Coronary artery (tissue), 2 donors: ENCODE data around the gene FERMT1.

Source experiments
- DNase-seq: peaks from one replicate; pipeline ENCODE4 v3.0.0-alpha.2; 2017; ENCODE audit warnings: low spot score
- H3K27ac ChIP-seq, 2 donors: fragments of 200-600 bp; sonication (generic); one replicate each; pipeline ENCODE4 v1.5.1; 2016 to 2019
- H3K4me3 ChIP-seq: fragments of 200-600 bp; sonication (generic); 2 replicates; pipeline ENCODE4 v1.5.1; 2016; ENCODE audit warnings: mild to moderate bottlenecking, moderate library complexity
- CTCF ChIP-seq: fragments of 200-600 bp; sonication (generic); IDR thresholded peaks from one replicate; pipeline ENCODE4 v1.5.1; 2019; ENCODE audit warnings: antibody characterized with exemption

FERMT1 gene

GRCh38 chr20:6103301-6103700 lies 19.5 kb downstream of the FERMT1 start:
- DNase-seq = no peak
- no peak overlapping the region for H3K27ac ChIP-seq

DNA sequence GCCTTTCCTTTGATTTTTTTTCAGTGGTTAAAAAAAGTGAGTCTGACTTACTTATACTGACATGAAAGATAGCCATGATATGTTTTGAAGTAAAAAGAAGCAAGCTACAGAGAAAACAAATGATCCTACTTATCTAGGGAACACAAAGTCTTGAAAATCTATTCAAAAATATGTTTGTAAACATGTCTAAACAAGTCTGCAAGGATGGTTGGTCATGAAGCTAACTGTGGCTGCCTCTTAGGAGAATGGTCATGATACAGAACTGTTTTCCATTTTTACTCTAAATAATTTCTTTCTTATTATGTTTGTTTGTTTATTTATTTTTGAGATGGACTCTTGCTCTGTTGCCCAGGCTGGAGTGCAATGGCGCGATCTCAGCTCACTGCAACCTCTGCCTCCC lies 21.5 kb downstream of the FERMT1 start:
- no peak for DNase-seq
- Histone ChIP-seq H3K4me3 (no peak overlapping the region), H3K27ac (no peak overlapping the region)
- no peak for TF ChIP-seq CTCF

More at GRCh38 chr20:6103301-6103700, 19.5 kb downstream of the FERMT1 start:
- no peak for TF ChIP-seq CTCF
- H3K4me3 ChIP-seq = no peak overlapping the region

DNA sequence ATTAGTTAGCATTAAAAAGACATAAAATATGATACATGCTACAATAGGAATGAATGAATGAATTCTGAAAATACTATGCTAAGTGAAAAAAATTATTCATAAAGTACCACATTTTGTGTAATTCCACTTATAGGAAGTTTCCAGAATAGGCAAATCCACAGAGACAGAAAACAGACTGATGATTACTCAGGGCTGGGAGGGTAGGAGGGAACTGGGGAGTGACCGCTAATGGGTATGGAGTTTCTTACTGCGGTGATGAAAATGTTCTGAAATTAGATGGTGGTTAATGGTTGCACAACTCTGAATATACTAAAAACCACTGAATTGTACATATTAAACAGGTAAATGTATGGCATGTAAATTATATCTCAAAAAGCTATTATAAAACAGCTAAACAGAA lies 22.6 kb downstream of the FERMT1 start:
- DNase-seq = no peak
- TF ChIP-seq CTCF = no peak
- no peak overlapping the region for H3K4me3 ChIP-seq
- no peak overlapping the region for H3K27ac ChIP-seq

GRCh38 chr20:6099819-6100218 lies 23.0 kb downstream of the FERMT1 start:
- no peak for DNase-seq
- H3K27ac ChIP-seq = no peak overlapping the region
- TF ChIP-seq CTCF = no peak
- H3K4me3 ChIP-seq = no peak overlapping the region

DNA sequence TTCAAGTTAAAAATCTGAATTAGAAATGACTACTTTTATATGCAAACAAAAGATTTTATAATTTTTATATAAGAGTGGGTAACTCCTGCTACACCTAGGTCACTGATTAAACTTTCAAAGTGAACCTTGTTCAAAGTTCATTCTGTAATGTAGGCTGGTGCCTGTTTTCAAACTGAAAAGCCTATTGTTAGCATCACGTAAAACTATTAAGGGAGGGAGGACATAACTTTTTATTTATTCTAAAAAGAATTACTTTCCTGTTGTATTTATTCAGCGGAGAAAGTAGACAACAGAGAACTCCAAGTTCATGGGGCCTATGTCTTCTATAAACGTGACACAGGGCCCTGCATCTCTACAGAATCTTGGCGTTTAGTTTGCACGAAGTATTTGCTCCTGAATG lies 27.4 kb downstream of the FERMT1 start:
- H3K27ac ChIP-seq = no peak overlapping the region
- no peak for DNase-seq
- no peak overlapping the region for H3K4me3 ChIP-seq
- no peak for TF ChIP-seq CTCF

- Histone ChIP-seq H3K27ac (no peak overlapping the region), H3K4me3 (no peak overlapping the region)
- TF ChIP-seq CTCF = no peak
- DNase-seq = no peak
Observed at GRCh38 chr20:6094565-6094964, 28.3 kb downstream of the FERMT1 start.

GRCh38 chr20:6094063-6094462 lies 28.8 kb downstream of the FERMT1 start:
- DNase-seq = no peak
- Histone ChIP-seq H3K4me3 (no peak overlapping the region), H3K27ac (no peak overlapping the region)
- TF ChIP-seq CTCF = no peak
